Fibroblast of lung (primary cell): ENCODE data around the gene USP17L18.
"Not testable (repeated sequence)": the region's sequence is repeated elsewhere in the genome, so short reads cannot be mapped to it uniquely, and the experiment has no call there.

Source experiments
- EZH2 ChIP-seq: IDR thresholded peaks from 2 replicates; pipeline ENCODE4 v1.5.1; 2012; ENCODE audit warnings: low read length, control low read depth, mild to moderate bottlenecking; ENCODE audit errors: missing control alignments
- TF ChIP-seq, protein P1 (sequence below), 2 donors: IDR thresholded peaks in 1 of 2; conservative IDR thresholded peaks in 1 of 2; 1 replicate in 1 of 2; 2 replicates in 1 of 2; pipeline ENCODE4 v1.5.1; 2011 to 2012; ENCODE audit warnings: low read length in 2 of 2, control low read depth in 1 of 2, inconsistent platforms in 1 of 2, low read depth in 1 of 2, mild to moderate bottlenecking in 1 of 2

DNA sequence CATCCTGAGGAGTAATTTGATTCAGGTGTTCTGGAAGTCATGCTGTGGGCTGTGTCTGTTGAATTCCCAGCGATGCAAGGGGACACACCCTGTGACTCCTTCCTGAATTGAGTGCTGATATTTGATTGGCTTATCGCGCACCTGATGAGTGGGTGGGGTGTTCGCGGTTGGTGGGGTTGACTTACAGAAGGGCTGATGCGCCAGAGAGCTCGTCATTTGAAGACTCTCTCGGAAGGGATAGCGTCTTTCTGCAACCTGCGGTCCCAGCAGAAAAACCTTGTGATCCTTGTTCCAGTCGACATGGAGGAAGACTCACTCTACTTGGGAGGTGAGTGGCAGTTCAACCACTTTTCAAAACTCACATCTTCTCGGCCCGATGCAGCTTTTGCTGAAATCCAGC lies 28.6 kb upstream of the USP17L18 start, which contains the start of gene USP17L12:
- TF ChIP-seq, protein P1, sequence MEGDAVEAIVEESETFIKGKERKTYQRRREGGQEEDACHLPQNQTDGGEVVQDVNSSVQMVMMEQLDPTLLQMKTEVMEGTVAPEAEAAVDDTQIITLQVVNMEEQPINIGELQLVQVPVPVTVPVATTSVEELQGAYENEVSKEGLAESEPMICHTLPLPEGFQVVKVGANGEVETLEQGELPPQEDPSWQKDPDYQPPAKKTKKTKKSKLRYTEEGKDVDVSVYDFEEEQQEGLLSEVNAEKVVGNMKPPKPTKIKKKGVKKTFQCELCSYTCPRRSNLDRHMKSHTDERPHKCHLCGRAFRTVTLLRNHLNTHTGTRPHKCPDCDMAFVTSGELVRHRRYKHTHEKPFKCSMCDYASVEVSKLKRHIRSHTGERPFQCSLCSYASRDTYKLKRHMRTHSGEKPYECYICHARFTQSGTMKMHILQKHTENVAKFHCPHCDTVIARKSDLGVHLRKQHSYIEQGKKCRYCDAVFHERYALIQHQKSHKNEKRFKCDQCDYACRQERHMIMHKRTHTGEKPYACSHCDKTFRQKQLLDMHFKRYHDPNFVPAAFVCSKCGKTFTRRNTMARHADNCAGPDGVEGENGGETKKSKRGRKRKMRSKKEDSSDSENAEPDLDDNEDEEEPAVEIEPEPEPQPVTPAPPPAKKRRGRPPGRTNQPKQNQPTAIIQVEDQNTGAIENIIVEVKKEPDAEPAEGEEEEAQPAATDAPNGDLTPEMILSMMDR (conservative IDR thresholded peaks at IDR 0.05 in 1 of 2, IDR thresholded peaks at IDR 0.05 in 1 of 2; ENCODE audit: low read depth in 1 of 2, low read length in 2 of 2) = not testable (repeated sequence)
- not testable (repeated sequence) for TF ChIP-seq EZH2
